ENCODE measurements around the gene CDK16.

The CDK16 gene

DNA sequence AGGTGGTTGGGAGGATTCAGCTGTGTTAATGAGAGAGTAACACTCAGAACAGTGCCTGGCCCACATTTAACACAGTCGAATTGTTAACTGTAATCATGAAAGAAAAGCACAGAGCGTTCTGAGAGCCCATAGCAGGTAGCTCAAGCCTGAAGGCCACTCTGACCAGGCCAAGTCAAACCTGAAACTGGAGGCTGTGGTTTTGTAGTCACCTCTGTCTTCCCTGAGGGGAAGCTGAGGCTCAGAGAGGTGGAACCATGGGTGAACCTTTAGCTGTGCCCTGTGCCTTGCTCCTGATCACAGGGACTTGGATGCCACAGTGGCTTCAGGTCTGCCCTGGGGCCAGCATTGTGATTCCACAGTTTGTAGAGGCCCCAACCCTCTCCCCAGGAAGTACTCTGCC lies 41.4 kb upstream of the CDK16 start:
- in situ Hi-C loops (cut with HindIII; ENCODE audit: low sequenced_read_pairs), result no loop called here
- H3K4me3 ChIP-seq (ENCODE audit: low read depth, low read length), result no peak overlapping the region
- DNase-seq (ENCODE audit: low read depth), result no peak
- TF ChIP-seq, protein P1, sequence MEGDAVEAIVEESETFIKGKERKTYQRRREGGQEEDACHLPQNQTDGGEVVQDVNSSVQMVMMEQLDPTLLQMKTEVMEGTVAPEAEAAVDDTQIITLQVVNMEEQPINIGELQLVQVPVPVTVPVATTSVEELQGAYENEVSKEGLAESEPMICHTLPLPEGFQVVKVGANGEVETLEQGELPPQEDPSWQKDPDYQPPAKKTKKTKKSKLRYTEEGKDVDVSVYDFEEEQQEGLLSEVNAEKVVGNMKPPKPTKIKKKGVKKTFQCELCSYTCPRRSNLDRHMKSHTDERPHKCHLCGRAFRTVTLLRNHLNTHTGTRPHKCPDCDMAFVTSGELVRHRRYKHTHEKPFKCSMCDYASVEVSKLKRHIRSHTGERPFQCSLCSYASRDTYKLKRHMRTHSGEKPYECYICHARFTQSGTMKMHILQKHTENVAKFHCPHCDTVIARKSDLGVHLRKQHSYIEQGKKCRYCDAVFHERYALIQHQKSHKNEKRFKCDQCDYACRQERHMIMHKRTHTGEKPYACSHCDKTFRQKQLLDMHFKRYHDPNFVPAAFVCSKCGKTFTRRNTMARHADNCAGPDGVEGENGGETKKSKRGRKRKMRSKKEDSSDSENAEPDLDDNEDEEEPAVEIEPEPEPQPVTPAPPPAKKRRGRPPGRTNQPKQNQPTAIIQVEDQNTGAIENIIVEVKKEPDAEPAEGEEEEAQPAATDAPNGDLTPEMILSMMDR (IDR thresholded peaks at IDR 0.05; ENCODE audit: low read depth, low read length, missing control alignments), result no peak

DNA sequence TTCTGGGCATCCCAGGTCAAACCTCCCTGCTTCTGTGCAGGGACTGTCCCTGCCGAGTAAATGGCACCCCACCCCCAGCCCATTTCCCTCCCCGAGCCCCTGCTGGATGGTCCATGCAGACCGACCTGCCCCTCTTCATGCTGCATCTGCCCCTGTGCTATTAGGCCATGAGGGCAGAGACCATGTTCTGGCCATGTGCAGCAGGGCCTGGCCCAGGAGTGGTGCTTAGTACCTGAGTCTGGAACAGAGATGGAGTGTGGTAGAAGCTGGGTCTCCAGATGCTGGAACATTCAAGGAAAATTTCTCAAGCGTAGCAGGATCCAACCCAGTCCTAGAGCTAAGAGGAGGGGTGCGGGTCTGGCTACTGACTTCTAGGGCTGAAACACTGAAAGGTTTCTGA lies 40.1 kb upstream of the CDK16 start:
- DNase-seq (ENCODE audit: low read depth), result no peak
- in situ Hi-C loops (cut with HindIII; ENCODE audit: low sequenced_read_pairs), result no loop called here
- H3K4me3 ChIP-seq (ENCODE audit: low read depth, low read length), result no peak overlapping the region
- TF ChIP-seq, protein P1 (IDR thresholded peaks at IDR 0.05; ENCODE audit: low read depth, low read length, missing control alignments), result no peak

DNA sequence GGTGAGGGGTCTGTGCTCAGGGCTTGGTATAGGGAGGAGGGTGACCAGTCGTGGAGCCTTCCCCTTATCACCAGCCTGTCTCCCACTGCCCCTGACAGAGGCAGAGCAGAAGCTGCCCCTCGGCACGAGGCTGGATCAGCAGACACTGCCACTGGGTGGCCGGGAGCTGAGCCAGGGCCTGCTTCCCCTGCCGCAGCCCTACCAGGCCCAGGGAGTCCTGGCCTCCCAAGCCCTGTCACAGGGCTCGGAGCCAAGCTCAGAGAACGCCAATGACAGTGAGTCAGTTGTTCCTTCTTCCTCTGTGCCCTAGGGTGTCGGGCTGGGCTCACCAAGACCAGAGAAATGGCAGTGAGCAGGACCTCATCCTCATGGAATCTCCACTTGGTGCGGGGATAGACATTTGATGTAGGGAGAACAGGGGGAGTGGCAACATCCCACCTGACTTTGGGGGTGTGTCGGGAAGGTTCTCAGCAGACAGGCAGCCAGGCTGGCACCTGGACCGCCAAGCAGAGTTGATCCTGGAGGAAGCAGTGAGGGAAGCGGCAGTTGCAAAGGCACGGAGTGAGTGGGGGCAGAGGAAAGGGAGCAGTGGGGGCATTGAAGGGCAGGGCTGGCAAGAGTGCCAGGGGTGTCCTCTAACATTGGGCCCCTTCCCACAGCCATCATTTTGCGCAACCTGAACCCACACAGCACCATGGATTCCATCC lies 39.1 kb upstream of the CDK16 start:
- TF ChIP-seq, protein P1 (IDR thresholded peaks at IDR 0.05; ENCODE audit: low read depth, low read length, missing control alignments), result no peak
- DNase-seq (ENCODE audit: low read depth), result no peak
- in situ Hi-C loops (cut with HindIII; ENCODE audit: low sequenced_read_pairs), result no loop called here
- no peak overlapping the region for H3K4me3 ChIP-seq (ENCODE audit: low read depth, low read length)

DNA sequence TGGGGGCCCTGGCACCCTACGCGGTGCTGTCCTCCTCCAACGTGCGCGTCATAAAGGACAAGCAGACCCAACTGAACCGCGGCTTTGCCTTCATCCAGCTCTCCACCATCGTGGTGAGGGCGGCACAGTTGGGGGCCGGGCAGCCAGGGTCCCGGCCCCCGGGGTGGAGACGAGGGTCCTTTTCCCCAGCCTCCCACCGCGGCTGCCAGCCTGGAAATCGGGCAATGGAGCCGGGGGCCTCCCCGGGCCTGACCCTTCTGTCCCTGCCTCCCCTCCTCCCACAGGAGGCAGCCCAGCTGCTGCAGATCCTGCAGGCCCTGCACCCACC lies 38.6 kb upstream of the CDK16 start:
- DNase-seq (ENCODE audit: low read depth), result no peak
- TF ChIP-seq, protein P1 (IDR thresholded peaks at IDR 0.05; ENCODE audit: low read depth, low read length, missing control alignments), result no peak
- in situ Hi-C loops (cut with HindIII; ENCODE audit: low sequenced_read_pairs), result no loop called here
- H3K4me3 ChIP-seq (ENCODE audit: low read depth, low read length), result no peak overlapping the region

DNA sequence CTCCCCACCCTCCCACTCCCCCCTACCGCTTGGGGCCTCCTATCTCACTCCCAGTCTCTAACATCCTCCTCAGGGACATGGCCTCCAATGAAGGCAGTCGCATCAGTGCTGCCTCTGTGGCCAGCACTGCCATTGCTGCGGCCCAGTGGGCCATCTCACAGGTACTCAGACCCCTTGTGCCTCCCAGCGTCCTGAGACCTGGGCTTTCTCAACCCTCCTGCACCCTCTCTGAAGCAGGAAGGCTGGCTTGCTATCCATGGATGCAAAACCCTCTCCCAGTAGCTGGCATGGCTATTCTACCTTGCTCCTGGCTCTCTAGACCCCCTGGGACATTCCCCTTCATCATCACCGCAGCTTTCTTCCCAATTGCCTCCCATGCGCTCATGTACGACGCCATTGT lies 38.1 kb upstream of the CDK16 start:
- DNase-seq (ENCODE audit: low read depth), result no peak
- TF ChIP-seq, protein P1 (IDR thresholded peaks at IDR 0.05; ENCODE audit: low read depth, low read length, missing control alignments), result no peak
- in situ Hi-C loops (cut with HindIII; ENCODE audit: low sequenced_read_pairs), result no loop called here
- H3K4me3 ChIP-seq (ENCODE audit: low read depth, low read length), result no peak overlapping the region

DNA sequence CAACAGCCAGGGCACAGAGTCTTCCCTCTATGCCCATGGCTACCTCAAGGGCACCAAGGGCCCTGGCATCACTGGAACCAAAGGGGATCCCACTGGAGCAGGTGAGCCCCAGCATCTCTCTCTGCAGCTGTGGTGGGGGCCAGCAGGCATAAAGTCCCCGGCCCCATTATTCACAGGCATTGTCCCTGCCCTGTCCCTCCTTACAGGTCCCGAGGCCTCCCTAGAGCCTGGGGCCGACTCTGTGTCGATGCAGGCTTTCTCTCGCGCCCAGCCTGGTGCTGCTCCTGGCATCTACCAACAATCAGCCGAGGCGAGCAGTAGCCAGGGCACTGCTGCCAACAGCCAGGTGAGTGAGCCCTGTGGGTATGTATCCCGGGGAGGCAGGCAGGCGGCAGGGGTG lies 37.2 kb upstream of the CDK16 start:
- in situ Hi-C loops (cut with HindIII; ENCODE audit: low sequenced_read_pairs), result no loop called here
- TF ChIP-seq, protein P1 (IDR thresholded peaks at IDR 0.05; ENCODE audit: low read depth, low read length, missing control alignments), result no peak
- H3K4me3 ChIP-seq (ENCODE audit: low read depth, low read length), result no peak overlapping the region
- no peak for DNase-seq (ENCODE audit: low read depth)

Data from astrocyte of the cerebellum (primary cell).